Suprapubic skin (tissue), 4 donors: ENCODE measurements around the gene HES3. TPM values are rescaled to one million over a fixed set of nuclear protein-coding genes. Genes with fewer than 3 reads are reported as not detected.

ENCODE experiments used
- DNase-seq, 2 donors: peaks; one replicate each; pipeline ENCODE4 v3.0.0-alpha.2; 2019; ENCODE audit warnings: low spot score in 2 of 2
- H3K27ac ChIP-seq: fragments of 200-600 bp; sonication (generic); one replicate; pipeline ENCODE4 v1.5.1; 2019
- H3K27me3 ChIP-seq: fragments of 200-600 bp; sonication (generic); one replicate; pipeline ENCODE4 v1.5.1; 2019
- H3K36me3 ChIP-seq: fragments of 200-600 bp; sonication (generic); one replicate; pipeline ENCODE4 v1.5.1; 2019
- H3K4me1 ChIP-seq: fragments of 200-600 bp; sonication (generic); one replicate; pipeline ENCODE4 v1.5.1; 2019
- H3K4me3 ChIP-seq: fragments of 200-600 bp; sonication (generic); one replicate; pipeline ENCODE4 v1.5.1; 2019; ENCODE audit warnings: mild to moderate bottlenecking
- H3K9me3 ChIP-seq: fragments of 200-600 bp; sonication (generic); one replicate; pipeline ENCODE4 v1.5.1; 2019
- EP300 ChIP-seq: sonication (generic); formaldehyde crosslinking; IDR thresholded peaks from one replicate; pipeline ENCODE4 v1.6.1; 2017; ENCODE audit warnings: antibody characterized with exemption
- POLR2A ChIP-seq, 2 donors: fragments of 450-650 bp; IDR thresholded peaks; one replicate each; pipeline ENCODE4 v1.6.1; 2017; ENCODE audit warnings: antibody characterized with exemption in 2 of 2, mild to moderate bottlenecking in 2 of 2, moderate library complexity in 2 of 2
- POLR2AphosphoS5 ChIP-seq, 3 donors: sonication (generic); formaldehyde crosslinking; IDR thresholded peaks; one replicate each; pipeline ENCODE4 v1.6.1; 2017; ENCODE audit warnings: antibody characterized with exemption in 3 of 3
- WGBS: methylation state at CpG from one replicate; pipeline ENCODE4 v1.1.5; 2018; 5-methylcytosine and 5-hydroxymethylcytosine counted together
- total RNA-seq, 4 donors: library from RNA; depleted of rRNA; stranded (reverse); fragments of >200 nt; gene quantifications; one replicate each; pipeline ENCODE4 v1.1.0, GENCODE V29; 2016
- TF ChIP-seq, protein P1 (sequence below), 2 donors: fragments of 200-600 bp in 1 of 2; fragments of 450-650 bp in 1 of 2; sonication (generic) in 1 of 2; IDR thresholded peaks; one replicate each; pipeline ENCODE4 v1.5.1; 2016 to 2019; ENCODE audit warnings: antibody characterized with exemption in 2 of 2, mild to moderate bottlenecking in 1 of 2, moderate library complexity in 1 of 2

HES3 gene
- total RNA-seq, 4 donors from 2014 or later: not detected

DNA sequence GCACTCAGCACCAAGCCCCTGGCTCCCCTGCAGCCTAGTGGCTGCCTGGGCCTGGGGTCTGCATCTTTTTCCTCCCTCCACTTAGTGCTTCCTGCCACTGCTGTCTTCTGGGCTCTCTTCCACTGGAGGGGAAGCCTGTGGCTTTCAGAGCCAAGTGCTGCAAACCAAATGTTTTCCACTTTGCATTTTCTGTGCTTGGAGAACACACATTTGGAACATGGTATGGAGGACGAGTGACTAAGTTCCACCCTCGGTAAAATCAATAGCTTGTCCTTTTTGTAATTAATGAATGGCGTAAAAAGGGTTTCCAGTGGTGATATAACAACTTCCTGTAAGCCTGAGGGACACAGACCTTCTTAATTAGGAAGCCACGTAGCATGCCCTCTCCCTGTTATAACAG, 27.0 kb downstream of the HES3 start:
- no peaks in the 10 kb centered on the region for H3K9me3 ChIP-seq

DNA sequence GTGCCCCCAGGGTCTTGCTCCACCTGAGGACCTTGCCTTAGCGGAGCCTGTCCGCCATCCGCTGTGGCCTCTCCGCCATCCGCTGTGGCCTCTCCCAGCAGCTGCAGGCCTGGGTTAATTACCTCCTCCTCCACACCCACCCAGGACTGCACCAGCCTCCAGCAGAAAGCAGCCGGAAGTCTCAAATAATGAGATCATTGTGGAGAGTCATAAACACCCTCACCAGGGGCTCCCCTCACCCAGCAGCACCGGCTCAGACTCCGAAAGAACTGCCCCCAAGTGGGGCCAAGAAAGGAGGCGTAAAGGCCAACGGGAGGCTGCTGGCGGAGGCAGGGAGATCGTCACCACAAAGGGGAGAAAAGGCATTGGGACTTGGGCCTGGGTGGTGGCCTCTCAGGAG, 27.6 kb downstream of the HES3 start:
- Histone ChIP-seq H3K27me3 (no peaks in the 10 kb centered on the region), H3K36me3 (no peaks in the 10 kb centered on the region), H3K9me3 (no peaks in the 10 kb centered on the region), H3K4me1 (peaks cover 43% of the 10 kb centered on the region), H3K27ac (no peak overlapping the region), H3K4me3 (no peak overlapping the region)
- no peak for DNase-seq
- TF ChIP-seq EP300: no peak
- no peak for TF ChIP-seq POLR2AphosphoS5 (IDR thresholded peaks at IDR 0.05)
- TF ChIP-seq, protein P1, sequence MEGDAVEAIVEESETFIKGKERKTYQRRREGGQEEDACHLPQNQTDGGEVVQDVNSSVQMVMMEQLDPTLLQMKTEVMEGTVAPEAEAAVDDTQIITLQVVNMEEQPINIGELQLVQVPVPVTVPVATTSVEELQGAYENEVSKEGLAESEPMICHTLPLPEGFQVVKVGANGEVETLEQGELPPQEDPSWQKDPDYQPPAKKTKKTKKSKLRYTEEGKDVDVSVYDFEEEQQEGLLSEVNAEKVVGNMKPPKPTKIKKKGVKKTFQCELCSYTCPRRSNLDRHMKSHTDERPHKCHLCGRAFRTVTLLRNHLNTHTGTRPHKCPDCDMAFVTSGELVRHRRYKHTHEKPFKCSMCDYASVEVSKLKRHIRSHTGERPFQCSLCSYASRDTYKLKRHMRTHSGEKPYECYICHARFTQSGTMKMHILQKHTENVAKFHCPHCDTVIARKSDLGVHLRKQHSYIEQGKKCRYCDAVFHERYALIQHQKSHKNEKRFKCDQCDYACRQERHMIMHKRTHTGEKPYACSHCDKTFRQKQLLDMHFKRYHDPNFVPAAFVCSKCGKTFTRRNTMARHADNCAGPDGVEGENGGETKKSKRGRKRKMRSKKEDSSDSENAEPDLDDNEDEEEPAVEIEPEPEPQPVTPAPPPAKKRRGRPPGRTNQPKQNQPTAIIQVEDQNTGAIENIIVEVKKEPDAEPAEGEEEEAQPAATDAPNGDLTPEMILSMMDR (IDR thresholded peaks at IDR 0.05): no peak
- no peak for TF ChIP-seq POLR2A (IDR thresholded peaks at IDR 0.05)
- WGBS: 72% methylated on average over 12 of the region's 12 CpGs

More for the DNA sequence above, 27.0 kb downstream of the HES3 start:
- no peak for DNase-seq
- Histone ChIP-seq H3K27ac (no peak overlapping the region), H3K4me3 (no peak overlapping the region), H3K36me3 (no peaks in the 10 kb centered on the region), H3K4me1 (peaks cover 38% of the 10 kb centered on the region), H3K27me3 (no peaks in the 10 kb centered on the region)
- WGBS: 52% methylated on average over 4 of the region's 4 CpGs
- TF ChIP-seq, protein P1 (IDR thresholded peaks at IDR 0.05): no peak
- TF ChIP-seq POLR2A (IDR thresholded peaks at IDR 0.05): no peak
- TF ChIP-seq POLR2AphosphoS5 (IDR thresholded peaks at IDR 0.05): no peak
- no peak for TF ChIP-seq EP300

DNA sequence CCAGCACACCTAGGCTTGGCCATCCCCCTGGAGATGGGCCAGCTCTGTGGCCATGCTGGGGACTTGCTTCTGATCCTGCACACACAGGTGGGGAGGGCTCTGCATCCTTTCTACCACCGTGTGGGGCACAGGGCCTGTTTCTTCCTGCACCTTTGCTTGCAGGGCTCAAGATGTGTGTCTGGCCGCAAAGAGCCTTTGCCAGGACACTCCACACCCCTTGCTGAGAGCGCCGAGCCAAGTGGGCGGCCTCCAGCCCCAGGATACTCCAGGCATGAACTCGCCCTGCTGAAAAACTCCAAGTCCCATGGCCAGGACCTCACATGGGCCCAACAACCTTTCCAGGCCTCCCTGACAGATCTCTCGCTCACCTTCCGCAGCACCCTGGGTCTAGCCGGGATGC, 28.5 kb downstream of the HES3 start:
- peaks cover 48% of the 10 kb centered on the region for H3K4me1 ChIP-seq
- no peaks in the 10 kb centered on the region for H3K36me3 ChIP-seq
- H3K27ac ChIP-seq: no peak overlapping the region
- WGBS: 42% methylated on average over 3 of the region's 9 CpGs
- no peaks in the 10 kb centered on the region for H3K27me3 ChIP-seq
- DNase-seq: no peak
- TF ChIP-seq, protein P1 (IDR thresholded peaks at IDR 0.05): no peak
- TF ChIP-seq POLR2A (IDR thresholded peaks at IDR 0.05) (no peak), POLR2AphosphoS5 (IDR thresholded peaks at IDR 0.05) (no peak)
- H3K9me3 ChIP-seq: no peaks in the 10 kb centered on the region
- no peak overlapping the region for H3K4me3 ChIP-seq

DNA sequence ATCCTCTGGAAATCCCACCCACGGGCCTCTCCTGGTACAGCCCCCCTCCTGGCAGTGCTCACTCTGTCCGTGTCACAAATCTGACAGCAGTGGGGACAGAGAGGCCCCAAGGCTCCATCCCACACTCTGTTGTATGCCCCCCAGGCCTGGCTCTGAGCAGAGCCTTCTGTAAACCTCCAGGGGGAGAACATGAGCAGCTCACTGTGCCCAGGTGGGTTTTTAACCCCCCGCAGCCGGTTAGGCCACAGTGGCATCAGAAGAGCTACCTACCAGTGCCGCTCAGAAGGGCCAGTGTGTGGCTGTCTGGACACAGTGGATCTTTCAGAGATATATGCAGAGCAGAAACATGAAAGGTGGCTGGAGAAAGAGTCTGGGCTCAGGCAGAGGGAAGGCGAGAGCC, 28.9 kb downstream of the HES3 start:
- no peaks in the 10 kb centered on the region for H3K36me3 ChIP-seq
- peaks cover 48% of the 10 kb centered on the region for H3K4me1 ChIP-seq
- H3K27ac ChIP-seq: no peak overlapping the region
- DNase-seq: no peak
- no peaks in the 10 kb centered on the region for H3K27me3 ChIP-seq
- WGBS: 84% methylated on average over 2 of the region's 6 CpGs
- TF ChIP-seq, protein P1 (IDR thresholded peaks at IDR 0.05): no peak
- H3K4me3 ChIP-seq: no peak overlapping the region
- H3K9me3 ChIP-seq: no peaks in the 10 kb centered on the region

DNA sequence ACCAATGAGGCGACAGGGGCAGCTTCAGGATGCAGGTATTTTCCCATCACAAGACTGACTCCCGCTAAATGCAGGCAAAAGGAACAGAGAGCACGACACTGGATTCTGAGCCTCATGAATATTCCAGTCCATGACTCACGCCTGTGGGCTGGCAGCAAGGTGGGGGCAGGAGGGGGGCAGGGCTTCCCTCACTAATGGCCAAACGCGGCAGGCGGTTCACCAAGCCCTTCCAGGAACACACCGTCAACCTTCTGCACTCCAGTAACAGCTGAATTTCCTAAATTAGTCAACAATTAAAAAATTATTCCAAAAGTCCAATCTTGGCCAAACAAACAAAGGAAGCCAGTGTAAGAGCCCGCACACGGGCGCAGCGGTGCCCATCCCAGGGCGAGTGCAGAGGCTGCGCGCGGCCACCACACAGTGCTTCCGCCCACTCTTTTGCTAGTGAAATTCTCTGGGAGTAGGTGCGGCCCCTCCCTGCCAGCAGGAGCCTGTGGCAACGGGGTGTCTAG, 29.5 kb downstream of the HES3 start:
- Histone ChIP-seq H3K4me1 (peaks cover 48% of the 10 kb centered on the region), H3K4me3 (no peak overlapping the region), H3K27ac (no peak overlapping the region), H3K9me3 (no peaks in the 10 kb centered on the region), H3K36me3 (no peaks in the 10 kb centered on the region), H3K27me3 (no peaks in the 10 kb centered on the region)
- DNase-seq: no peak
- no peak for TF ChIP-seq POLR2AphosphoS5 (IDR thresholded peaks at IDR 0.05)
- no peak for TF ChIP-seq POLR2A (IDR thresholded peaks at IDR 0.05)
- 90% methylated on average over 15 of the region's 19 CpGs for WGBS

DNA sequence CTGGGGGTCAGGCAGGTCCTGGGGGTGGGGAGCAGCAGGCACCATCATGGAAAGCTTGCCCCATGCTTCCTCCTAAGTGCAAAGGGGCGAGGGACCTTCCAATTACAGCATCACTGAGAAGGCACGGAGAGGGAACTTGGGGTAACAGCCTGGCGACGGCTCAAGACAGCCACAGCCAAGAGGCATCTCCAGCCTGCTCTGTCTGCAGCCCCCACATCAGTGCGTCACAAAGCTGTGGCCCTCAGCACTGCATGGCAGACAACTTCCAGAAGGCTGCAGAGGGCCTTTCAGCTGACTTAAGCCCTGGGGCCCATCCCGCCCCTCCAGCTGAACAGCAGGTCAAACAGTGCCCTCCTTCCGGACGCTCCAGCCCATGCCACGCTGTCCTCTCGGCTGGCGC, 30.1 kb downstream of the HES3 start:
- TF ChIP-seq, protein P1 (IDR thresholded peaks at IDR 0.05): no peak
- TF ChIP-seq EP300 (no peak), POLR2A (IDR thresholded peaks at IDR 0.05) (no peak), POLR2AphosphoS5 (IDR thresholded peaks at IDR 0.05) (no peak)
- H3K4me1 ChIP-seq: peaks cover 48% of the 10 kb centered on the region
- no peaks in the 10 kb centered on the region for H3K27me3 ChIP-seq
- no peak for DNase-seq
- no peak overlapping the region for H3K4me3 ChIP-seq
- no peaks in the 10 kb centered on the region for H3K36me3 ChIP-seq
- H3K27ac ChIP-seq: no peak overlapping the region
- no peaks in the 10 kb centered on the region for H3K9me3 ChIP-seq
- WGBS: no CpG with 5 or more reads among the region's 11 CpGs
